GM18499 (cell line): ENCODE measurements around the gene ABCB9.

ENCODE experiments used
- ATAC-seq: cut with Tn5 transposase; IDR thresholded peaks from one replicate; pipeline ENCODE4 v1.9.1; 2021; ENCODE audit warnings: moderate number of reproducible peaks; ENCODE audit not compliant: insufficient read depth, unreplicated experiment

Gene ABCB9

GRCh38 chr12:122995503-122996187, 29.4 kb upstream of the ABCB9 start:
- no peak for ATAC-seq

- no peak for ATAC-seq
Observed at GRCh38 chr12:122994781-122995502, 28.7 kb upstream of the ABCB9 start.

- ATAC-seq, result no peak
Observed at GRCh38 chr12:122994140-122994675, 27.9 kb upstream of the ABCB9 start.

- no peak for ATAC-seq
Observed at GRCh38 chr12:122992386-122992785, 26.1 kb upstream of the ABCB9 start.

- no peak for ATAC-seq
Observed at GRCh38 chr12:122991623-122992275, 25.5 kb upstream of the ABCB9 start.

- no peak for ATAC-seq
Observed at GRCh38 chr12:122990961-122991622, 24.8 kb upstream of the ABCB9 start.

- ATAC-seq, result no peak
Observed at GRCh38 chr12:122990561-122990960, 24.3 kb upstream of the ABCB9 start.

GRCh38 chr12:122989874-122990419, 23.7 kb upstream of the ABCB9 start:
- no peak for ATAC-seq

- ATAC-seq, result no peak
Observed at GRCh38 chr12:122989225-122989839, 23.1 kb upstream of the ABCB9 start.

- no peak for ATAC-seq
Observed at GRCh38 chr12:122988612-122989212, 22.4 kb upstream of the ABCB9 start.

GRCh38 chr12:122988036-122988435, 21.8 kb upstream of the ABCB9 start:
- ATAC-seq, result no peak

- ATAC-seq, result no peak
Observed at GRCh38 chr12:122987086-122987951, 21.1 kb upstream of the ABCB9 start.

- ATAC-seq, result no peak
Observed at GRCh38 chr12:122986258-122986871, 20.1 kb upstream of the ABCB9 start.

- no peak for ATAC-seq
Observed at GRCh38 chr12:122985338-122986257, 19.3 kb upstream of the ABCB9 start.

GRCh38 chr12:122984612-122985337, 18.5 kb upstream of the ABCB9 start:
- no peak for ATAC-seq

- ATAC-seq, result no peak
Observed at GRCh38 chr12:122983789-122984515, 17.7 kb upstream of the ABCB9 start.
